GM23338 (cell line): ENCODE data around the gene A3GALT2. TPM values are rescaled to one million over a fixed set of nuclear protein-coding genes. Genes with fewer than 3 reads are reported as not detected.

Source experiments
- ATAC-seq: fragments of 200-7000 bp; cut with Tn5 transposase; 3 replicates; pipeline ENCODE4 v1.9.1; 2020
- DNase-seq: peaks from one replicate; pipeline ENCODE4 v3.0.0-alpha.2; 2015; ENCODE audit warnings: low spot score
- H2AFZ ChIP-seq: fragments of 200-600 bp; sonication (generic); 2 replicates; pipeline ENCODE4 v1.8.0; 2016; ENCODE audit warnings: antibody characterized with exemption, mild to moderate bottlenecking, moderate library complexity
- H3F3A ChIP-seq: fragments of 200-600 bp; sonication (generic); replicated peaks from 2 replicates; pipeline ENCODE4 v1.8.0; 2017; ENCODE audit warnings: antibody characterized with exemption, mixed run types, low read depth
- H3K27ac ChIP-seq: fragments of 200-600 bp; sonication (generic); 2 replicates; pipeline ENCODE4 v1.6.1; 2016; ENCODE audit warnings: low read depth
- H3K27me3 ChIP-seq: fragments of 200-600 bp; sonication (generic); 2 replicates; pipeline ENCODE4 v1.8.0; 2016; ENCODE audit warnings: mild to moderate bottlenecking, mixed run types, moderate library complexity; ENCODE audit not compliant: insufficient read depth
- H3K36me3 ChIP-seq: fragments of 200-600 bp; sonication (generic); 2 replicates; pipeline ENCODE4 v1.8.0; 2016; ENCODE audit warnings: mild to moderate bottlenecking; ENCODE audit not compliant: insufficient read depth
- H3K4me1 ChIP-seq: fragments of 200-600 bp; sonication (generic); 2 replicates; pipeline ENCODE4 v1.8.0; 2016; ENCODE audit warnings: mild to moderate bottlenecking, moderate library complexity; ENCODE audit not compliant: insufficient read depth
- H3K4me2 ChIP-seq: fragments of 200-600 bp; sonication (generic); 2 replicates; pipeline ENCODE4 v1.7.1; 2017; ENCODE audit warnings: mixed run types
- H3K4me3 ChIP-seq: fragments of 200-600 bp; sonication (generic); 2 replicates; pipeline ENCODE4 v1.6.1; 2016; ENCODE audit warnings: mixed run types
- H3K79me2 ChIP-seq: fragments of 200-600 bp; sonication (generic); replicated peaks from 2 replicates; pipeline ENCODE4 v1.8.0; 2017; ENCODE audit warnings: mild to moderate bottlenecking; ENCODE audit not compliant: insufficient read depth
- H3K9me2 ChIP-seq: fragments of 200-600 bp; sonication (generic); 2 replicates; pipeline ENCODE4 v1.8.0; 2017; ENCODE audit not compliant: insufficient read depth
- H4K20me1 ChIP-seq: fragments of 200-600 bp; sonication (generic); replicated peaks from 2 replicates; pipeline ENCODE4 v1.8.0; 2017; ENCODE audit warnings: mild to moderate bottlenecking; ENCODE audit not compliant: insufficient read depth
- H3K27ac Mint-ChIP-seq: 2 replicates; pipeline ENCODE4 v1.8.0; 2020; ENCODE audit warnings: inconsistent platforms, mild to moderate bottlenecking, moderate library complexity, mixed read lengths
- H3K27me3 Mint-ChIP-seq: 3 replicates; pipeline ENCODE4 v1.8.0; 2022; ENCODE audit warnings: low read depth, mild to moderate bottlenecking, moderate library complexity, mixed read lengths, inconsistent platforms; ENCODE audit not compliant: insufficient read depth, poor library complexity
- H3K36me3 Mint-ChIP-seq: 3 replicates; pipeline ENCODE4 v1.8.0; 2021; ENCODE audit warnings: low read depth, mild to moderate bottlenecking, inconsistent platforms, moderate library complexity, mixed read lengths
- H3K4me1 Mint-ChIP-seq: 3 replicates; pipeline ENCODE4 v1.8.0; 2020; ENCODE audit warnings: mild to moderate bottlenecking, inconsistent platforms, mixed read lengths
- H3K4me3 Mint-ChIP-seq: 3 replicates; pipeline ENCODE4 v1.8.0; 2021; ENCODE audit warnings: moderate library complexity, mild to moderate bottlenecking, inconsistent platforms, mixed read lengths
- H3K9me3 Mint-ChIP-seq: 3 replicates; pipeline ENCODE4 v1.8.0; 2020; ENCODE audit warnings: moderate library complexity, mild to moderate bottlenecking, inconsistent platforms, mixed read lengths
- CREB1 ChIP-seq: fragments of 250-450 bp; sonication (Bioruptor Pico); IDR thresholded peaks from 2 replicates; pipeline ENCODE4 v1.5.0; 2020; ENCODE audit warnings: low read depth, mild to moderate bottlenecking, moderate library complexity
- CTCF ChIP-seq, 2 experiments: fragments of 200-600 bp in 1 of 2; sonication (generic) in 1 of 2; conservative IDR thresholded peaks; 2 replicates each; pipeline versions ENCODE4 v1.5.1 to v1.6.1; 2016 to 2017; ENCODE audit warnings: antibody characterized with exemption in 2 of 2, low read depth in 2 of 2, mild to moderate bottlenecking in 2 of 2, moderate library complexity in 1 of 2
- ETS1 ChIP-seq: IDR thresholded peaks from 2 replicates; pipeline ENCODE4 v1.6.1; 2016; ENCODE audit warnings: antibody characterized with exemption
- EZH2 ChIP-seq: fragments of 200-600 bp; sonication (generic); IDR thresholded peaks from one replicate; pipeline ENCODE4 v1.8.0; 2017; ENCODE audit warnings: antibody characterized with exemption, mild to moderate bottlenecking, low read depth; ENCODE audit not compliant: unreplicated experiment
- EZH2phosphoT487 ChIP-seq: fragments of 200-600 bp; sonication (generic); IDR thresholded peaks from one replicate; pipeline ENCODE4 v1.8.1; 2018; ENCODE audit warnings: antibody characterized with exemption; ENCODE audit not compliant: unreplicated experiment
- JUNB ChIP-seq: IDR thresholded peaks from one replicate; pipeline ENCODE4 v1.6.1; 2016; ENCODE audit warnings: antibody characterized with exemption; ENCODE audit not compliant: unreplicated experiment
- NANOG ChIP-seq: IDR thresholded peaks from 2 replicates; pipeline ENCODE4 v1.6.1; 2016; ENCODE audit warnings: antibody characterized with exemption, borderline replicate concordance
- POLR2AphosphoS5 ChIP-seq: IDR thresholded peaks from 2 replicates; pipeline ENCODE4 v1.6.1; 2016; ENCODE audit warnings: antibody characterized with exemption, low read depth
- REST ChIP-seq: IDR thresholded peaks from one replicate; pipeline ENCODE4 v1.6.1; 2018; ENCODE audit warnings: antibody characterized with exemption; ENCODE audit not compliant: unreplicated experiment
- STAT1 ChIP-seq: IDR thresholded peaks from one replicate; pipeline ENCODE4 v1.6.1; 2016; ENCODE audit warnings: antibody characterized with exemption; ENCODE audit not compliant: unreplicated experiment
- ZNF114 ChIP-seq: fragments of 250-450 bp; sonication (Bioruptor Pico); IDR thresholded peaks from 2 replicates; pipeline ENCODE4 v1.5.0; 2020; ENCODE audit warnings: mild to moderate bottlenecking, moderate library complexity
- ZNF331 ChIP-seq: fragments of 250-450 bp; sonication (Bioruptor Pico); IDR thresholded peaks from 2 replicates; pipeline ENCODE4 v1.5.0; 2020; ENCODE audit warnings: low read depth, mild to moderate bottlenecking, moderate library complexity
- polyA plus RNA-seq: library from polyadenylated mRNA; unstranded; fragments of >200 nt; fragmentation: Nextera tagmentation; extraction: Ambion mirVana; gene quantifications from 2 replicates; pipeline ENCODE4 v1.2.1, GENCODE V29; 2016
- total RNA-seq: library from RNA; depleted of rRNA; stranded (reverse); fragments of >200 nt; shearing (Covaris generic); gene quantifications from 2 replicates; pipeline ENCODE4 v1.2.3, GENCODE V29; 2014
- TF ChIP-seq, protein P1 (sequence below): fragments of 250-450 bp; sonication (Bioruptor Pico); IDR thresholded peaks from 2 replicates; pipeline ENCODE4 v1.5.0; 2020; ENCODE audit warnings: mild to moderate bottlenecking, moderate library complexity

Gene A3GALT2
- total and polyA plus RNA-seq, 2 experiments from 2014 or later: not detected

- Mint-ChIP-seq H3K27me3 (peaks cover 5% of the 10 kb centered on the region), H3K36me3 (no peaks in the 10 kb centered on the region), H3K27ac (no peak overlapping the region), H3K9me3 (no peaks in the 10 kb centered on the region), H3K4me3 (no peak overlapping the region), H3K4me1 (peaks cover 17% of the 10 kb centered on the region)
- H2AFZ ChIP-seq: no peak overlapping the region
- no peaks in the 10 kb centered on the region for H3F3A ChIP-seq
- no peak overlapping the region for H3K4me3 ChIP-seq
- no peaks in the 10 kb centered on the region for H3K79me2 ChIP-seq
- no peaks in the 10 kb centered on the region for H3K9me2 ChIP-seq
- no peaks in the 10 kb centered on the region for H3K36me3 ChIP-seq
- no peaks in the 10 kb centered on the region for H3K4me1 ChIP-seq
- no peak for ATAC-seq
- H3K4me2 ChIP-seq: no peak overlapping the region
- DNase-seq: no peak
- TF ChIP-seq ZNF331 (no peak), CTCF (conservative IDR thresholded peaks at IDR 0.05; ENCODE audit: low read depth in 2 of 2) (no peak), POLR2AphosphoS5 (no peak), NANOG (no peak), CREB1 (CRISPR knock-in tag) (no peak), ETS1 (no peak), REST (no peak), STAT1 (no peak), EZH2 (no peak), JUNB (no peak), EZH2phosphoT487 (no peak), ZNF114 (no peak)
- TF ChIP-seq, protein P1, sequence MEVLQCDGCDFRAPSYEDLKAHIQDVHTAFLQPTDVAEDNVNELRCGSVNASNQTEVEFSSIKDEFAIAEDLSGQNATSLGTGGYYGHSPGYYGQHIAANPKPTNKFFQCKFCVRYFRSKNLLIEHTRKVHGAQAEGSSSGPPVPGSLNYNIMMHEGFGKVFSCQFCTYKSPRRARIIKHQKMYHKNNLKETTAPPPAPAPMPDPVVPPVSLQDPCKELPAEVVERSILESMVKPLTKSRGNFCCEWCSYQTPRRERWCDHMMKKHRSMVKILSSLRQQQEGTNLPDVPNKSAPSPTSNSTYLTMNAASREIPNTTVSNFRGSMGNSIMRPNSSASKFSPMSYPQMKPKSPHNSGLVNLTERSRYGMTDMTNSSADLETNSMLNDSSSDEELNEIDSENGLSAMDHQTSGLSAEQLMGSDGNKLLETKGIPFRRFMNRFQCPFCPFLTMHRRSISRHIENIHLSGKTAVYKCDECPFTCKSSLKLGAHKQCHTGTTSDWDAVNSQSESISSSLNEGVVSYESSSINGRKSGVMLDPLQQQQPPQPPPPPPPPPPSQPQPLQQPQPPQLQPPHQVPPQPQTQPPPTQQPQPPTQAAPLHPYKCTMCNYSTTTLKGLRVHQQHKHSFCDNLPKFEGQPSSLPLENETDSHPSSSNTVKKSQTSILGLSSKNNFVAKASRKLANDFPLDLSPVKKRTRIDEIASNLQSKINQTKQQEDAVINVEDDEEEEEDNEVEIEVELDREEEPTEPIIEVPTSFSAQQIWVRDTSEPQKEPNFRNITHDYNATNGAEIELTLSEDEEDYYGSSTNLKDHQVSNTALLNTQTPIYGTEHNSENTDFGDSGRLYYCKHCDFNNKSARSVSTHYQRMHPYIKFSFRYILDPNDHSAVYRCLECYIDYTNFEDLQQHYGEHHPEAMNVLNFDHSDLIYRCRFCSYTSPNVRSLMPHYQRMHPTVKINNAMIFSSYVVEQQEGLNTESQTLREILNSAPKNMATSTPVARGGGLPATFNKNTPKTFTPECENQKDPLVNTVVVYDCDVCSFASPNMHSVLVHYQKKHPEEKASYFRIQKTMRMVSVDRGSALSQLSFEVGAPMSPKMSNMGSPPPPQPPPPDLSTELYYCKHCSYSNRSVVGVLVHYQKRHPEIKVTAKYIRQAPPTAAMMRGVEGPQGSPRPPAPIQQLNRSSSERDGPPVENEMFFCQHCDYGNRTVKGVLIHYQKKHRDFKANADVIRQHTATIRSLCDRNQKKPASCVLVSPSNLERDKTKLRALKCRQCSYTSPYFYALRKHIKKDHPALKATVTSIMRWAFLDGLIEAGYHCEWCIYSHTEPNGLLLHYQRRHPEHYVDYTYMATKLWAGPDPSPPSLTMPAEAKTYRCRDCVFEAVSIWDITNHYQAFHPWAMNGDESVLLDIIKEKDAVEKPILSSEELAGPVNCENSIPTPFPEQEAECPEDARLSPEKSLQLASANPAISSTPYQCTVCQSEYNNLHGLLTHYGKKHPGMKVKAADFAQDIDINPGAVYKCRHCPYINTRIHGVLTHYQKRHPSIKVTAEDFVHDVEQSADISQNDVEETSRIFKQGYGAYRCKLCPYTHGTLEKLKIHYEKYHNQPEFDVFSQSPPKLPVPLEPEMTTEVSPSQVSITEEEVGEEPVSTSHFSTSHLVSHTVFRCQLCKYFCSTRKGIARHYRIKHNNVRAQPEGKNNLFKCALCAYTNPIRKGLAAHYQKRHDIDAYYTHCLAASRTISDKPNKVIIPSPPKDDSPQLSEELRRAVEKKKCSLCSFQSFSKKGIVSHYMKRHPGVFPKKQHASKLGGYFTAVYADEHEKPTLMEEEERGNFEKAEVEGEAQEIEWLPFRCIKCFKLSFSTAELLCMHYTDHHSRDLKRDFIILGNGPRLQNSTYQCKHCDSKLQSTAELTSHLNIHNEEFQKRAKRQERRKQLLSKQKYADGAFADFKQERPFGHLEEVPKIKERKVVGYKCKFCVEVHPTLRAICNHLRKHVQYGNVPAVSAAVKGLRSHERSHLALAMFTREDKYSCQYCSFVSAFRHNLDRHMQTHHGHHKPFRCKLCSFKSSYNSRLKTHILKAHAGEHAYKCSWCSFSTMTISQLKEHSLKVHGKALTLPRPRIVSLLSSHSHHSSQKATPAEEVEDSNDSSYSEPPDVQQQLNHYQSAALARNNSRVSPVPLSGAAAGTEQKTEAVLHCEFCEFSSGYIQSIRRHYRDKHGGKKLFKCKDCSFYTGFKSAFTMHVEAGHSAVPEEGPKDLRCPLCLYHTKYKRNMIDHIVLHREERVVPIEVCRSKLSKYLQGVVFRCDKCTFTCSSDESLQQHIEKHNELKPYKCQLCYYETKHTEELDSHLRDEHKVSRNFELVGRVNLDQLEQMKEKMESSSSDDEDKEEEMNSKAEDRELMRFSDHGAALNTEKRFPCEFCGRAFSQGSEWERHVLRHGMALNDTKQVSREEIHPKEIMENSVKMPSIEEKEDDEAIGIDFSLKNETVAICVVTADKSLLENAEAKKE (CRISPR knock-in tag): no peak
- H3K27me3 ChIP-seq: no peaks in the 10 kb centered on the region
- H4K20me1 ChIP-seq: no peaks in the 10 kb centered on the region; the same call in 1 of the 2 replicates
- no peak overlapping the region for H3K27ac ChIP-seq
These were observed 1.2 kb upstream of the A3GALT2 start for GRCh38 chr1:33322109-33322508.
